AG04450 (cell line): ENCODE measurements around the gene C2orf78. TPM values are rescaled to one million over a fixed set of nuclear protein-coding genes. Genes with fewer than 3 reads are reported as not detected.

Source experiments
- CTCF ChIA-PET: fragments of 300-600, 350-600 bp; formaldehyde crosslinking; extraction: SDS; loops from one replicate; lab custom pipeline; 2022; ENCODE audit warnings: antibody characterized with exemption, inconsistent platforms; lab: Charles Lee
- POLR2A ChIA-PET: fragments of 350-600 bp; formaldehyde crosslinking; extraction: SDS; loops from one replicate; lab custom pipeline; 2021; ENCODE audit warnings: antibody characterized with exemption, inconsistent platforms; lab: Yijun Ruan, JAX
- DNase-seq: peaks from one replicate; pipeline ENCODE4 v3.0.0-alpha.2; 2011; ENCODE audit warnings: low read depth, low spot score
- H3K27ac ChIP-seq: one replicate; pipeline ENCODE4 v1.5.1; 2012; ENCODE audit warnings: low read depth, low read length, control low read depth
- H3K27me3 ChIP-seq: one replicate; pipeline ENCODE4 v1.6.0; 2012; ENCODE audit warnings: low read length; ENCODE audit not compliant: control insufficient read depth, insufficient read depth
- H3K4me3 ChIP-seq: 2 replicates; pipeline ENCODE4 v1.5.1; 2011; ENCODE audit warnings: mild to moderate bottlenecking, low read depth, low read length, control low read depth
- H3K9me3 ChIP-seq: 2 replicates; pipeline ENCODE4 v1.5.1; 2012; ENCODE audit warnings: low read length; ENCODE audit not compliant: control insufficient read depth, insufficient read depth
- CTCF ChIP-seq: IDR thresholded peaks from 2 replicates; pipeline ENCODE4 v1.5.1; 2011; ENCODE audit warnings: low read depth, low read length, control low read depth, inconsistent platforms
- polyA plus RNA-seq: library from polyadenylated mRNA; depleted of rRNA; stranded (reverse); fragments of >200 nt; gene quantifications from 2 replicates; pipeline ENCODE4 v1.2.3, GENCODE V29; 2011

The C2orf78 gene
- polyA plus RNA-seq, 1 experiment, result not detected

- POLR2A ChIA-PET, result interaction anchor here (0.5 to 1.2 kb wide), 10 partner anchors 42 to 564 kb away, joined by 3 to 10 read pairs (median 4); partner anchors contain the start of gene ACTG2
- Histone ChIP-seq H3K27ac (no peak overlapping the region), H3K4me3 (peak overlapping the region; percentile 77), H3K9me3 (no peaks in the 10 kb centered on the region), H3K27me3 (no peaks in the 10 kb centered on the region)
- TF ChIP-seq CTCF, result no peak
- CTCF ChIA-PET, result interaction anchor here (0.5 to 3.3 kb wide), 27 partner anchors 15 to 507 kb away, joined by 3 to 20 read pairs (median 5); partner anchors contain the start of genes BOLA3 and MOB1A
- DNase-seq, result no peak
Observed at GRCh38 chr2:73827660-73828388, 43.8 kb downstream of the C2orf78 start.

DNA sequence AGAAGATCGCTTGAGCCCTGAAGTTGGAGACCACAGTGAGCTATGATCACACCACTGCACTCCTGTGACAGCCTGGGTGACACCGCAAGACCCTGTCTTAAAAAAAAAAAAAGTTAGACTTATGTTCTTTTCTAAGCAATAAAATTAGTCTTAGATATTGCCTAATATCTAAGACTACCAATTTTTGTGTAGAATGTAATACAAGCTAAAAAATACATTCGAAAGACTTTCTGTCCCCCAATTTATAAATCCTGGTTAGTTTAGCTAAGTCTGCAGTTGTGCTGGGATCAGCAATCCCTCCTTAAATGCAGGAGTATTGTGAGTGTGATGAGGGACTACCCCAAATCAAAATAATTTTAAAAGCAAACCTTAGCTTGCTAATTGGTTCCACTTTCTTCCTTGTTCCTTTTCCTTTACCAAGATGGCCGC is 44.4 kb downstream of the C2orf78 start:
- Histone ChIP-seq H3K27ac (no peak overlapping the region), H3K27me3 (no peaks in the 10 kb centered on the region), H3K4me3 (peak overlapping the region; percentile 77), H3K9me3 (no peaks in the 10 kb centered on the region)
- ChIA-PET POLR2A (interaction anchor here (0.5 to 1.2 kb wide), 9 partner anchors 42 to 564 kb away, joined by 3 to 10 read pairs (median 4); partner anchors contain the start of gene ACTG2), CTCF (interaction anchor here (0.6 to 3.3 kb wide), 7 partner anchors 118 to 507 kb away, joined by 3 to 20 read pairs (median 5); partner anchors contain the start of gene BOLA3)
- DNase-seq, result no peak
- TF ChIP-seq CTCF, result no peak

DNA sequence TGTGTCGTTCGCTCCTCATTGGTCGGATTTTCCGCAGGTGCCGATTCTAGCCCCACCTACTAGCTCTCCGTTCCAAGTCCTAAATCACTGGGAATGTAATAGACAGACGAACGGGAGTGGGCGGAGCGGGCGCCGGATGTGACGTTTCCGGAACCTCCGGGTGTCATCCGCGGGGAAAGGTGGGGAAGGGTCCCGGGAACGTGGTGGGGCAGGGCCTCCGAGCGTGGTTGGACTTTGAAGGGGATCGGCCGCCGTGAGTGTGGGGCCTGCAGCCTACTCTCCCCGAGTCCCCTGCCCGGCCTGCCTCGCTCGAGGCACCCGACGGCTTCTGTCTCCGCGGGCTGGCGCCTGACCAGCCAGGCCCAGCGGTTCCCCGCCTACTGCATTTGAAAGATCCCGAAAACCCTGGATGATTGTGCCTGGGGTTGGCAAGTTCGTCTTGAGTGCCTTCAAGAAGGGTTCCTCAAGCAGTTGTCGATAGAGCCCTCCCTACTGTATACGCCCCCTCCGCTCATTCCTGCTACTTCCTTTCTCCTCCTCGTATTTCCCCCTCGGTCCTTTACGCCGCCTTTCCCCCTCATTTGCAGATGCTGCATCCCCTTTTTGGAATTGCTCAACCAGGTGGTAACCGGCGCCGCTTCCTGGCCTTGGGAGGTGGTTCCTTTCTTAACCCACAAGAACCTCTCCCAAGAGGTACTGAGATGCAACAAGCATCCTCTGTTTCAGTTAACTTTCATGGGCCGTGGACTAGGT is 45.0 kb downstream of the C2orf78 start, which contains the start of gene STAMBP:
TSS of gene STAMBP (plus strand) at position 144 of the 753 bp plus-strand sequence. CDS start 1,896 bp downstream, outside the sequence.
- DNase-seq, result peak; percentile 87
- ChIA-PET CTCF (interaction anchor here (0.6 to 3.3 kb wide), 7 partner anchors 117 to 506 kb away, joined by 3 to 20 read pairs (median 5); partner anchors contain the start of gene BOLA3), POLR2A (interaction anchor here (0.5 to 1.2 kb wide), 9 partner anchors 41 to 563 kb away, joined by 3 to 10 read pairs (median 4); partner anchors contain the start of gene ACTG2)
- H3K4me3 ChIP-seq, result peak within 1 kb of the TSS; percentile 77
- H3K27ac ChIP-seq, result peak within 1 kb of the TSS; percentile 95
- no peak for TF ChIP-seq CTCF
- no peaks in the 10 kb centered on the region for H3K27me3 ChIP-seq
- H3K9me3 ChIP-seq, result no peaks in the 10 kb centered on the region

DNA sequence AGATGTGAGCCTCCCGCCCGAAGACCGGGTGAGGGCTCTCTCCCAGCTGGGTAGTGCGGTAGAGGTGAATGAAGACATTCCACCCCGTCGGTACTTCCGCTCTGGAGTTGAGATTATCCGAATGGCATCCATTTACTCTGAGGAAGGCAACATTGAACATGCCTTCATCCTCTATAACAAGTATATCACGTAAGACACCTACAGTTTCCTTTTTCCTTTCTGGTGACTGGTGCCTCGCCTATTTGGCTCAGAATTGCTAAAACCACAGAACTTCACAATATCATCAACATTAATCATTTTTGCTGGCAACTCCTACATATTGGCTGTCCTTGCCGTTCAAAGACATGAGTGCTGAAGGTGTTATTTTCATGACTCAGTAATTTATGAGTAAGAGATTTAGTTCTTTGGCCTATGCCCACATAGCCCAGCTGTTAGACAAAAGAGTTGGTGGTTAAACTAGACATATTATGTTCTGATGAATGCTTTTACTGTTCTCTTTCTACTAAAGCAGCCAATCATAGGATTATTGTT is 47.0 kb downstream of the C2orf78 start:
- ChIA-PET CTCF (no interaction called here), POLR2A (no interaction called here)
- no peak for DNase-seq
- H3K9me3 ChIP-seq, result no peaks in the 10 kb centered on the region
- H3K27me3 ChIP-seq, result no peaks in the 10 kb centered on the region
- H3K4me3 ChIP-seq, result no peak overlapping the region
- H3K27ac ChIP-seq, result peak overlapping the region; percentile 43
- TF ChIP-seq CTCF, result no peak
